ENCODE results near the gene DMRTC2.

Gene DMRTC2

GRCh38 chr19:41883821-41884733, 39.2 kb downstream of the DMRTC2 start (continued):
- TF ChIP-seq, protein P1, sequence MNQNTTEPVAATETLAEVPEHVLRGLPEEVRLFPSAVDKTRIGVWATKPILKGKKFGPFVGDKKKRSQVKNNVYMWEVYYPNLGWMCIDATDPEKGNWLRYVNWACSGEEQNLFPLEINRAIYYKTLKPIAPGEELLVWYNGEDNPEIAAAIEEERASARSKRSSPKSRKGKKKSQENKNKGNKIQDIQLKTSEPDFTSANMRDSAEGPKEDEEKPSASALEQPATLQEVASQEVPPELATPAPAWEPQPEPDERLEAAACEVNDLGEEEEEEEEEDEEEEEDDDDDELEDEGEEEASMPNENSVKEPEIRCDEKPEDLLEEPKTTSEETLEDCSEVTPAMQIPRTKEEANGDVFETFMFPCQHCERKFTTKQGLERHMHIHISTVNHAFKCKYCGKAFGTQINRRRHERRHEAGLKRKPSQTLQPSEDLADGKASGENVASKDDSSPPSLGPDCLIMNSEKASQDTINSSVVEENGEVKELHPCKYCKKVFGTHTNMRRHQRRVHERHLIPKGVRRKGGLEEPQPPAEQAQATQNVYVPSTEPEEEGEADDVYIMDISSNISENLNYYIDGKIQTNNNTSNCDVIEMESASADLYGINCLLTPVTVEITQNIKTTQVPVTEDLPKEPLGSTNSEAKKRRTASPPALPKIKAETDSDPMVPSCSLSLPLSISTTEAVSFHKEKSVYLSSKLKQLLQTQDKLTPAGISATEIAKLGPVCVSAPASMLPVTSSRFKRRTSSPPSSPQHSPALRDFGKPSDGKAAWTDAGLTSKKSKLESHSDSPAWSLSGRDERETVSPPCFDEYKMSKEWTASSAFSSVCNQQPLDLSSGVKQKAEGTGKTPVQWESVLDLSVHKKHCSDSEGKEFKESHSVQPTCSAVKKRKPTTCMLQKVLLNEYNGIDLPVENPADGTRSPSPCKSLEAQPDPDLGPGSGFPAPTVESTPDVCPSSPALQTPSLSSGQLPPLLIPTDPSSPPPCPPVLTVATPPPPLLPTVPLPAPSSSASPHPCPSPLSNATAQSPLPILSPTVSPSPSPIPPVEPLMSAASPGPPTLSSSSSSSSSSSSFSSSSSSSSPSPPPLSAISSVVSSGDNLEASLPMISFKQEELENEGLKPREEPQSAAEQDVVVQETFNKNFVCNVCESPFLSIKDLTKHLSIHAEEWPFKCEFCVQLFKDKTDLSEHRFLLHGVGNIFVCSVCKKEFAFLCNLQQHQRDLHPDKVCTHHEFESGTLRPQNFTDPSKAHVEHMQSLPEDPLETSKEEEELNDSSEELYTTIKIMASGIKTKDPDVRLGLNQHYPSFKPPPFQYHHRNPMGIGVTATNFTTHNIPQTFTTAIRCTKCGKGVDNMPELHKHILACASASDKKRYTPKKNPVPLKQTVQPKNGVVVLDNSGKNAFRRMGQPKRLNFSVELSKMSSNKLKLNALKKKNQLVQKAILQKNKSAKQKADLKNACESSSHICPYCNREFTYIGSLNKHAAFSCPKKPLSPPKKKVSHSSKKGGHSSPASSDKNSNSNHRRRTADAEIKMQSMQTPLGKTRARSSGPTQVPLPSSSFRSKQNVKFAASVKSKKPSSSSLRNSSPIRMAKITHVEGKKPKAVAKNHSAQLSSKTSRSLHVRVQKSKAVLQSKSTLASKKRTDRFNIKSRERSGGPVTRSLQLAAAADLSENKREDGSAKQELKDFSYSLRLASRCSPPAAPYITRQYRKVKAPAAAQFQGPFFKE (tag by site-specific recombination; IDR thresholded peaks at IDR 0.05; ENCODE audit: borderline replicate concordance), result no peak
- TF ChIP-seq ZNF555 (tag by site-specific recombination; conservative IDR thresholded peaks at IDR 0.05) (no peak), GLI2 (tag by site-specific recombination; IDR thresholded peaks at IDR 0.05; ENCODE audit: borderline replicate concordance, low read depth) (no peak), ZNF488 (tag by site-specific recombination; IDR thresholded peaks at IDR 0.05) (peak; percentile 69), ZNF138 (tag by site-specific recombination; IDR thresholded peaks at IDR 0.05; ENCODE audit: borderline replicate concordance) (0 out of 2 replicates have a peak, but pooled peaks have one; percentile 46), ZNF654 (tag by site-specific recombination; IDR thresholded peaks at IDR 0.05; ENCODE audit: low read depth) (no peak), ZNF707 (tag by site-specific recombination; IDR thresholded peaks at IDR 0.05) (no peak), ZNF239 (tag by site-specific recombination; IDR thresholded peaks at IDR 0.05) (peak; percentile 32; the same call in 1 of the 2 replicates), KLF10 (tag by site-specific recombination; IDR thresholded peaks at IDR 0.05) (no peak; the same call in 1 of the 2 replicates), SCRT2 (tag by site-specific recombination; IDR thresholded peaks at IDR 0.05) (peak; percentile 45; the same call in 1 of the 2 replicates), ZXDB (tag by site-specific recombination; IDR thresholded peaks at IDR 0.05) (peak; percentile 98), ZBTB26 (tag by site-specific recombination; optimal IDR thresholded peaks at IDR 0.05) (peak; percentile 61), ZNF558 (tag by site-specific recombination; IDR thresholded peaks at IDR 0.05) (no peak), SCRT1 (tag by site-specific recombination; IDR thresholded peaks at IDR 0.05; ENCODE audit: borderline replicate concordance) (no peak), ZNF221 (tag by site-specific recombination; IDR thresholded peaks at IDR 0.05; ENCODE audit: borderline replicate concordance) (peak; percentile 86; the same call in 1 of the 2 replicates), WT1 (tag by site-specific recombination; IDR thresholded peaks at IDR 0.05) (no peak; the same call in none of the 2 replicates), ZFHX2 (tag by site-specific recombination; conservative IDR thresholded peaks at IDR 0.05) (peak; percentile 75)
- TF ChIP-seq, protein P2, sequence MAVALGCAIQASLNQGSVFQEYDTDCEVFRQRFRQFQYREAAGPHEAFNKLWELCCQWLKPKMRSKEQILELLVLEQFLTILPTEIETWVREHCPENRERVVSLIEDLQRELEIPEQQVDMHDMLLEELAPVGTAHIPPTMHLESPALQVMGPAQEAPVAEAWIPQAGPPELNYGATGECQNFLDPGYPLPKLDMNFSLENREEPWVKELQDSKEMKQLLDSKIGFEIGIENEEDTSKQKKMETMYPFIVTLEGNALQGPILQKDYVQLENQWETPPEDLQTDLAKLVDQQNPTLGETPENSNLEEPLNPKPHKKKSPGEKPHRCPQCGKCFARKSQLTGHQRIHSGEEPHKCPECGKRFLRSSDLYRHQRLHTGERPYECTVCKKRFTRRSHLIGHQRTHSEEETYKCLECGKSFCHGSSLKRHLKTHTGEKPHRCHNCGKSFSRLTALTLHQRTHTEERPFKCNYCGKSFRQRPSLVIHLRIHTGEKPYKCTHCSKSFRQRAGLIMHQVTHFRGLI (tag by site-specific recombination; IDR thresholded peaks at IDR 0.05), result peak; percentile 30; the same call in 1 of the 2 replicates
- TF ChIP-seq, protein P3, sequence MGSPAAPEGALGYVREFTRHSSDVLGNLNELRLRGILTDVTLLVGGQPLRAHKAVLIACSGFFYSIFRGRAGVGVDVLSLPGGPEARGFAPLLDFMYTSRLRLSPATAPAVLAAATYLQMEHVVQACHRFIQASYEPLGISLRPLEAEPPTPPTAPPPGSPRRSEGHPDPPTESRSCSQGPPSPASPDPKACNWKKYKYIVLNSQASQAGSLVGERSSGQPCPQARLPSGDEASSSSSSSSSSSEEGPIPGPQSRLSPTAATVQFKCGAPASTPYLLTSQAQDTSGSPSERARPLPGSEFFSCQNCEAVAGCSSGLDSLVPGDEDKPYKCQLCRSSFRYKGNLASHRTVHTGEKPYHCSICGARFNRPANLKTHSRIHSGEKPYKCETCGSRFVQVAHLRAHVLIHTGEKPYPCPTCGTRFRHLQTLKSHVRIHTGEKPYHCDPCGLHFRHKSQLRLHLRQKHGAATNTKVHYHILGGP (tag by site-specific recombination; IDR thresholded peaks at IDR 0.05), result no peak
- TF ChIP-seq, protein P4, sequence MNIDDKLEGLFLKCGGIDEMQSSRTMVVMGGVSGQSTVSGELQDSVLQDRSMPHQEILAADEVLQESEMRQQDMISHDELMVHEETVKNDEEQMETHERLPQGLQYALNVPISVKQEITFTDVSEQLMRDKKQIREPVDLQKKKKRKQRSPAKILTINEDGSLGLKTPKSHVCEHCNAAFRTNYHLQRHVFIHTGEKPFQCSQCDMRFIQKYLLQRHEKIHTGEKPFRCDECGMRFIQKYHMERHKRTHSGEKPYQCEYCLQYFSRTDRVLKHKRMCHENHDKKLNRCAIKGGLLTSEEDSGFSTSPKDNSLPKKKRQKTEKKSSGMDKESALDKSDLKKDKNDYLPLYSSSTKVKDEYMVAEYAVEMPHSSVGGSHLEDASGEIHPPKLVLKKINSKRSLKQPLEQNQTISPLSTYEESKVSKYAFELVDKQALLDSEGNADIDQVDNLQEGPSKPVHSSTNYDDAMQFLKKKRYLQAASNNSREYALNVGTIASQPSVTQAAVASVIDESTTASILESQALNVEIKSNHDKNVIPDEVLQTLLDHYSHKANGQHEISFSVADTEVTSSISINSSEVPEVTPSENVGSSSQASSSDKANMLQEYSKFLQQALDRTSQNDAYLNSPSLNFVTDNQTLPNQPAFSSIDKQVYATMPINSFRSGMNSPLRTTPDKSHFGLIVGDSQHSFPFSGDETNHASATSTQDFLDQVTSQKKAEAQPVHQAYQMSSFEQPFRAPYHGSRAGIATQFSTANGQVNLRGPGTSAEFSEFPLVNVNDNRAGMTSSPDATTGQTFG (tag by site-specific recombination; IDR thresholded peaks at IDR 0.05; ENCODE audit: borderline replicate concordance), result peak; percentile 98
